Epithelial cell of proximal tubule (primary cell): ENCODE measurements around the gene ISYNA1. TPM values are rescaled to one million over a fixed set of nuclear protein-coding genes. Genes with fewer than 3 reads are reported as not detected.

Experiments
- DNase-seq: peaks from one replicate; pipeline ENCODE4 v3.0.0-alpha.2; 2011; ENCODE audit warnings: low read depth
- H3K4me3 ChIP-seq: 2 replicates; pipeline ENCODE4 v1.5.1; 2011; ENCODE audit warnings: low read depth, mild to moderate bottlenecking, low read length
- CTCF ChIP-seq: conservative IDR thresholded peaks from 2 replicates; pipeline ENCODE4 v1.5.1; 2012; ENCODE audit warnings: low read depth, mild to moderate bottlenecking, low read length
- total RNA-seq: library from RNA; depleted of rRNA; stranded (reverse); fragments of >200 nt; gene quantifications from 2 replicates; pipeline ENCODE4 v1.2.3, GENCODE V29; 2015

ISYNA1 gene
- total RNA-seq, 1 donor from 2014 or later = 115 TPM

- H3K4me3 ChIP-seq = no peak overlapping the region
- TF ChIP-seq CTCF = no peak
- no peak for DNase-seq
Observed at GRCh38 chr19:18443831-18444230, 5.9 kb upstream of the ISYNA1 start.

- TF ChIP-seq CTCF = no peak
- DNase-seq = no peak
- H3K4me3 ChIP-seq = no peak overlapping the region
Observed at GRCh38 chr19:18443406-18443805, 5.5 kb upstream of the ISYNA1 start.

- H3K4me3 ChIP-seq = no peak overlapping the region
- TF ChIP-seq CTCF = no peak
- DNase-seq = no peak
Observed at GRCh38 chr19:18442941-18443340, 5.0 kb upstream of the ISYNA1 start.

- H3K4me3 ChIP-seq = no peak overlapping the region
- no peak for DNase-seq
- TF ChIP-seq CTCF = no peak
Observed at GRCh38 chr19:18441804-18442788, 4.2 kb upstream of the ISYNA1 start.

- no peak overlapping the region for H3K4me3 ChIP-seq
- DNase-seq = no peak
- no peak for TF ChIP-seq CTCF
Observed at GRCh38 chr19:18440936-18441803, 3.2 kb upstream of the ISYNA1 start.

GRCh38 chr19:18440415-18440877, 2.5 kb upstream of the ISYNA1 start:
- H3K4me3 ChIP-seq = no peak overlapping the region
- DNase-seq = no peak
- TF ChIP-seq CTCF = peak; percentile 44
